ENCODE results near the gene SPTB. TPM values are rescaled to one million over a fixed set of nuclear protein-coding genes. Genes with fewer than 3 reads are reported as not detected.

Gene SPTB
- total RNA-seq, 4 donors from 2014 or later, result 1.1 to 3.5 (median 1.4) TPM

- TF ChIP-seq, protein P1, sequence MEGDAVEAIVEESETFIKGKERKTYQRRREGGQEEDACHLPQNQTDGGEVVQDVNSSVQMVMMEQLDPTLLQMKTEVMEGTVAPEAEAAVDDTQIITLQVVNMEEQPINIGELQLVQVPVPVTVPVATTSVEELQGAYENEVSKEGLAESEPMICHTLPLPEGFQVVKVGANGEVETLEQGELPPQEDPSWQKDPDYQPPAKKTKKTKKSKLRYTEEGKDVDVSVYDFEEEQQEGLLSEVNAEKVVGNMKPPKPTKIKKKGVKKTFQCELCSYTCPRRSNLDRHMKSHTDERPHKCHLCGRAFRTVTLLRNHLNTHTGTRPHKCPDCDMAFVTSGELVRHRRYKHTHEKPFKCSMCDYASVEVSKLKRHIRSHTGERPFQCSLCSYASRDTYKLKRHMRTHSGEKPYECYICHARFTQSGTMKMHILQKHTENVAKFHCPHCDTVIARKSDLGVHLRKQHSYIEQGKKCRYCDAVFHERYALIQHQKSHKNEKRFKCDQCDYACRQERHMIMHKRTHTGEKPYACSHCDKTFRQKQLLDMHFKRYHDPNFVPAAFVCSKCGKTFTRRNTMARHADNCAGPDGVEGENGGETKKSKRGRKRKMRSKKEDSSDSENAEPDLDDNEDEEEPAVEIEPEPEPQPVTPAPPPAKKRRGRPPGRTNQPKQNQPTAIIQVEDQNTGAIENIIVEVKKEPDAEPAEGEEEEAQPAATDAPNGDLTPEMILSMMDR (IDR thresholded peaks at IDR 0.05), result no peak
- no peak for ATAC-seq (ENCODE audit: low FRiP score)
- DNase-seq (ENCODE audit: low spot score), result no peak
Observed at GRCh38 chr14:64766430-64767151, 113.1 kb downstream of the SPTB start.

- TF ChIP-seq, protein P1 (IDR thresholded peaks at IDR 0.05), result no peak
- DNase-seq (ENCODE audit: low spot score) (no peak), ATAC-seq (ENCODE audit: low FRiP score) (no peak)
Observed at GRCh38 chr14:64765740-64766302, 113.9 kb downstream of the SPTB start.

GRCh38 chr14:64764641-64765520 is 114.8 kb downstream of the SPTB start:
- TF ChIP-seq, protein P1 (IDR thresholded peaks at IDR 0.05), result peak in 1 of 3 donors; percentile 75
- ATAC-seq (ENCODE audit: low FRiP score) (peak; percentile 49), DNase-seq (ENCODE audit: low spot score) (no peak)

DNA sequence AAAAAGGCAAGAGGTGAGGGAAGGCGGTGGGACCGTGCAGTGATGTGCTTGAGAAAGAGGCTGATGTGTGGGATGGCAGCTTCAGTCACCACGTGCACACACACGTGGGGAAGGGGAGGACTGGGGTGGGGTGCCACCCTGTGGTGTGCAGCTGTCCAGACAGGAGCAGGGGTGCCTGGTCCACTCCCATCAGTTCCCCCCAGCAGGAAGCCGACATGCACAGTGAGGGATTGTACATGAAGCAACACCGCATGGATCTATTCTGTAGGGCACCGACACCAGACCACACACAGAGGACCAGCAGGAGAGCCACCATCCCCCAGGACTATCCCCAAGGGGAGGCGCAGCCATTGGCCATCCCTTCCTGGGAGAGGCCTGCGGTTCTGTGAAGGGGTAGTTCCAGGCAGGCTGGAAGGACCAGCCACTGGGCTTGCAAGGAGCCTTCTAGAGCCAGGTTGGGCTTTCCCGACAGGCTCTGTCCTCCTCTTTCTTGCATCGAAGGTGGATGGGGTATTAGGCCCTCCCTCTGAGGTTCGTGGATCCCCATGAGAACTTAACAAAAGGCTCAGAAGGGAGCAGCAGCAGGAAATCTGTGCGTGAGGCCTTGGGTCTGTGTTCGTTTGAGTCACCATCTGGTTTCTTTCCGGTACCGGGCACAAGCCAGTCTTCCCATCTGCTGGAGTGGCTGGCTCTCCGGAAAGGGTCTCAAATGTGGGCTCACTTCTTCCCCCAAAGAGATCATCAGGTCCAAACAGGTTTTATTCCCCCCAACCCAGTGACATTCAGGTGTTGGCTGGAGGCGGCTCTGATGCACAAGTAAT is 115.7 kb downstream of the SPTB start:
- TF ChIP-seq, protein P1 (IDR thresholded peaks at IDR 0.05), result no peak
- DNase-seq (ENCODE audit: low spot score) (no peak), ATAC-seq (ENCODE audit: low FRiP score) (no peak)

GRCh38 chr14:64763085-64763782 is 116.5 kb downstream of the SPTB start:
- no peak for DNase-seq (ENCODE audit: low spot score)
- no peak for ATAC-seq (ENCODE audit: low FRiP score)
- TF ChIP-seq, protein P1 (IDR thresholded peaks at IDR 0.05), result no peak

Data from omental fat pad (tissue), 4 donors.